NCI-H2171 (cell line): ENCODE data around the gene NCKAP5.

Experiments
- DNase-seq: peaks from one replicate; lab custom pipeline; 2025; lab: John Stamatoyannopoulos, UW

Gene NCKAP5

DNA sequence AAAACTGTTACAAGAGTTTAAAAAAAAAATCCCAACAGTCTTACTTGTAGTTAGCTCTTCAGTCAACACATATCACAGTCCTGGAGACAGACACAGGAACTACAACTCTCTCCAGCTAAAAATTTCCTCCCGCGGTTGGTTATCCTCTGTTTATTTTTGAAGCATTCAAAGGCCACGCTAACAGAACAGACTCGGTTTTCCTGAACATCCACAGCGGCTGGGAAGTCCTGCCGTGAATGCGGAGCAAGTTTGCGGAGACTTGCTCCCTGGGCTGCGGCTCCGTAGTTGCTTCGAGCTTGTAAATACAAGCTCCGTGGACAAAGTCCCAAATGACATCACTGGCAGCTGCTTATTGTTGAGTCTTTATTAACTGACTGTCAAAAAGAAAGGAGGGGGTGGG is at the start of gene NCKAP5:
TSS of gene NCKAP5 (minus strand) at position 292 of the 400 bp plus-strand sequence. CDS start 50,937 bp downstream, outside the sequence.
- no peak for DNase-seq

DNA sequence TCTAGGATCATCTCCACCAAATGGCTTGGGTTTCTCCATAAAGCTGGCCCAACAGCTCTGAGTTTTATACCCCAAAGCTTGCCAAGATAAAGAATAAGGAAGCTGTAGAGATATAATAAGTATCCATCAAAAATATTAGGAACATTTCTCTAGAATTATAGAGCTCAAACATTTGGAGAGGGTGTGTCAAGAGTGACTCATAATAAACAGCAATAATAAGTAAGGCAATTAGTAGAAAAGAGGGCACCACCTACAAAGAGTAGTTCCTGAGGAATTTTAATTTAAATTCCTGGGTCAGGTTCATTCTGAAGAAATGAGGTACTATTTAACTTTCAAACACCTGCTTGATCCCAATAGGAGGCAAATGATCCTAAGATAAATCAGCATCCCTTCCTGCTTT is 41.4 kb upstream of the NCKAP5 start:
- no peak for DNase-seq

DNA sequence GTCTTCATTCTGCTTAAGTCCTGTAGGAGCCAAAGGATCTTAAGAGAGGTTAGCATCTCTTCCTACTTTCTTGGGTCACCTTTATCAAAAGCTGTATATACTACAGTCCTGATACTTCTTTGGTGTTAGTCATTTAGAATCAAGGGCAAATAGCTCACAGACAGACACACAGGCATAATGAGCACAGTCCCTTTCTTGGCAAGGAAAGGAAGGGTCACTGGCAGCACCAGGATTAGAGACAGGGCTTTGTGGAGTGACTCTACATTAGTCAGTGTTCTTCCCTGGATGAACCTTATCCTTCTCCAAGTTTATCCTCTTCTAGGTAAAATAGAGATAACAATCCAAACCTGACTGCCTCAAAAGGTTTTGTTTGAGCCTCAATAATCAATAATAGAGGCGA is 40.0 kb upstream of the NCKAP5 start:
- no peak for DNase-seq

DNA sequence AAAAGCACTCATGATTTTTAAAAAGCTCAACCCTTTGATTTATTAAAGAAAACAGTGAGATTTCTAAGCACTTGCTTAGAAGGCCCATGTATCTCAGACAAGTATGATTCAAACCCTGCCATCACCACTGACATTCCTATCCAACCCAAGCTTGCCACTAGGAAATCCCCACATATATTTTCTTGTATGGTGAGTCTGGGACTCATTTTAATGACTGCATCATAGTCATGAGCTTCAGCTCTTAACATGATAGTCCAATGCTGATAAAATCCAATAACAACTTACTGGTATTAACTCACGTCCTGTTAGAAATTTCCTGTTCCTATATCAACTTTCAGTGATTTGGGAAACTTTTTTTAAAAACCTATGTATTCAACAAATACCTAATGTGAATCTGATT is 39.4 kb upstream of the NCKAP5 start:
- no peak for DNase-seq

DNA sequence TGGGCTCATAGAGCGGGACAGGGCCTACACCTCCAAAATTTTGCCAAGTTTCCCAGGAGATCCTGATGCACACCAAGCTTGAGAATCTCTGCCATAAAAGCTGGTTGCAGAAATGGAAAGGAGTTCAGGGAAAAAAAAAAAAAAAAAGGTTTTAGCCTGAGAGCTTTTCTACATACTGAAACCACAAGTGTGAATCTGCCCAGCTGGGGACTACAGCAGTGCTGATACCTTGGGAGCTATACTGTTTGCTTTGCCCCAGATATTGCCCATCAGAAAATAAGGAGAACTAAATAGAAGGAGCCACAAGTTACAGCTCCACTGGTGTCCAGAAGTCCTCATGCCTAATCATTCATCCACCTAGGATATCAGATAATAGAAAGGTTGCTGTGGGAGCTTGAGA is 38.4 kb upstream of the NCKAP5 start:
- DNase-seq, result no peak

DNA sequence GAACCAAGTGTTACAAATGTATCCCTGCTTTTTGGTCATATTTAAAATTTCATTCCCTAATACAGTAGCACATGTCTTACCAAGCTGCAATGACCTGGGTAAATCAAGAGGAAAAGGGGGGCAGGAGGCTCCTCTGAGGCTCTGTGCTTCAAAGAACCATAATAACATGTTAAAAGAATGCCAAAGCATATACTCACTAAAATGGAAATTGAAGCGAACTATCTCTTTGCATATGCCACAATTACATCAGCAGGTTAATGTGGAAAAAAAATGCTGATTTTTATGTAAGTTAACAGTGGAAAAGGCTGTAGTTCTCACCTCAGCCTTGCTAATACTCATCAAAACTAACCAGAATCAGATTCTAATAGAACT is 37.5 kb upstream of the NCKAP5 start:
- no peak for DNase-seq

DNA sequence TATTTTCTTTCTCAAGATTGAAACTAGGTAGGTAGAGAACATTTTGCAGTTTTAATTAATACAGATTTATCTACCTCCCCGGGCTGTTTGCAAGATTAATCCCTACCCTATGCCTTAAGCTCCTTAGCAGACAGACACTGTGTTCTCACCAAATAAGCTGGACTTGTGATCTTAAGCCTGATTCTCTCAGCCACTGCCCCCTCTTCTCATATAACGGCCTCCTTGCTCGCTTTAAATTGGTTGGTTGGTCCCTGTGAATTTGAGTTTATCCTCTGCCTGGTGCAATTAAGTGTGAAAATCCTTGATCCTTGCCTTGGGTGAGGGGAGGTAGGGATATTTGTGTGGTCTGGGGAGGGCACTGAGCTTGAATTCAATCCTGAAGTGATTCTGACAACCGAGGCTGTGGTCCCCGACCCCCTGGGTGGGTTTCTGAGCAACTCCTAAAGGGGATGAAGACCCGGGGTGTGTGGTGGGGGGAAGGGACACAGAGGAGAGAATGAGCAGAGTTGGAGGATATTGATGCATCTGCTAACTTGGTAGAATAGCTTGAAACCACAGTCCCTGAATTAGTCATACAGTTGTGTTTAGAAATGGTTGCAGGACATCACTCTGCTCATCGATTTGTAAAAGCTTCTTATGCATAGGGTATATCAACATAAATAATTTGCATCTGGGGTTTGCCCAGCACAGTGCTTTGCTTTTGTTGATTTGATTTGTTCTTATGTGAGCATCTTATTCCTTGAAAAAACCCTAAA is 36.9 kb upstream of the NCKAP5 start:
- DNase-seq, result no peak

DNA sequence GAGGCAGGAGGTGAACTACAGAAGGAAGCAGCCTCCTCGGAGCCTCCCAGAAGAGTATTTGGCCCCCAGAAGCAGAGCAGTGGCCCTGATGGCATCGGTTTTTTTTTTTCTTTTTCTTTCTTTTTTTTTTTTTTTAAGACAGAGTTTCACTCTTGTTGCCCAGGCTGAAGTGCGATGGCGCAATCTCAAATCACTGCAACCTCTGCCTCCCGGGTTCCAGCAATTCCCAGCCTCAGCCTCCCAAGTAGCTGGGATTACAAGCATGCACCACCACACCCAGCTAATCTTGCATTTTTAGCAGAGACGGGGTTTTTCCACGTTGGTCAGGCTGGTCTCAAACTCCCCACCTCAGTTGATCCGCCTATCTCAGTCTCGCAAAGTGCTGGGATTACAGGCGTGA is 34.8 kb upstream of the NCKAP5 start:
- DNase-seq, result no peak

DNA sequence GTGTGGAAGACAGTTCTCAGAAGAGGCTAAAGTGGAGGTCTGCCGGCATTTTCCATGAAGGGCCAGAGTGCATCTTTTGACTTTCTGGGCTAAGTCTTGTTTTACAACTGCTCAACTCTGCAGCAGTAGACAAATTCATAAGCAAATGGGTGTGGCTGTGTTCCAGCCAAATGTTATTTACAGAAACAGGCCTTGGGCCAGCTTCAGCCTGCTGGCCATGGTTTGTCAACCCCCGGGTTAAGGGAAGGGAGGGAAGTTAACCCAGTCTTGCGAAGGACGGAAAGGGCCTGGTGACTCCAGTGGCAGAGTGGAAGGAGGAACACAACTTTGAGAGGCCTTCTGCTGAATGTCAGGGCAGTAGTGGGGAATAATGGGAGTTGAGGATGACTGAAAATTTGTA is 34.3 kb upstream of the NCKAP5 start:
- DNase-seq, result no peak

DNA sequence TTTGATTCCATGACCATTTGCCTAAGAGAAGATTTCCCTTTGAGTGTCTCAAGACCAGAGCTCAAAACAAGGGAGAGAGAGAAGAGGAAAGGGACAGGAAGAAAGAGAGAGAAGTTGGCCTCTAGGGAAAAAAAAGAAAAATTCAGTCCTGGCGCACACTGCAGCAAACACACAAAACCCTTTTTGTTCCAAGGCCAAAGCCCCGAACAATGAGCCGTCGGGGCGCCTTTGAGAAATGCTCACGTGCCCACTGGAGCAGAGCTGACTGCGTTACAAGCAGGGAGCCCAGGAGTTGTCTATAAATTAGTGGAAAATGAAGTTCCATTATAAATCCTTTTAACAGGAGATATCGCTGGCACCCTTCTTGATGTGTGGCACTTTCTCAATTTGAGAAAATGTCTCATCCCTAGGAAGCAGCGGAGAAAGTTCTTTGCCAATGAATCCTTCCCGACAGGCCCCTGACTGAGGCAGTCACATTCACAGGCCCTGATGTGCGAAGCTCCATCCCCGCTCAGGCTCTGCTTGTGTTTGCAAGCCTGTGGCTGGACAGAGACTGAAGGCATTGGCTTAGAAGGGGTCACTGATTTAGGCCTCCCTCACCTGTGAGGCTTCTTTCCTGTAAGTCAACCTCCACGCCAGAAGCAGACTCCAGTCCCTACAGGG is 32.1 kb upstream of the NCKAP5 start:
- DNase-seq, result no peak

DNA sequence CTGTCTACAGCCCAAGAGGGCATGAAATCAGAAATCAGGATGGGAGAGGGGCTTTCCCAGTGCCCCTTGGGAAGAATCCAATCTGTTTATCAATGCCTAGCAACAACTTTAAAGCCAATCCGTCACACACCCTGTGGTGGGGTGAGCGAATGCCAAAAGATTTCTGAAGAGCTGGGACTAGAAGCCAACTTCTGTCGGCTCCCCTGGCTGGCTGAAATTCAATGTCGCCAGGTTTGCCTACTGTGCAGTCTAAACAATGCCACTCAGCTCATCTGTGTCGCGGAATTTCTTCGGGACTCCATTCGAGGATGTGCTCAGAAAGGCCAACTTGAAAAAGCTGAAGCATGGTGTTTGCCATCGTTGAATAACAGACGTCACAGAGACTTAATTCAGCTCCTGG is 31.5 kb upstream of the NCKAP5 start:
- no peak for DNase-seq

DNA sequence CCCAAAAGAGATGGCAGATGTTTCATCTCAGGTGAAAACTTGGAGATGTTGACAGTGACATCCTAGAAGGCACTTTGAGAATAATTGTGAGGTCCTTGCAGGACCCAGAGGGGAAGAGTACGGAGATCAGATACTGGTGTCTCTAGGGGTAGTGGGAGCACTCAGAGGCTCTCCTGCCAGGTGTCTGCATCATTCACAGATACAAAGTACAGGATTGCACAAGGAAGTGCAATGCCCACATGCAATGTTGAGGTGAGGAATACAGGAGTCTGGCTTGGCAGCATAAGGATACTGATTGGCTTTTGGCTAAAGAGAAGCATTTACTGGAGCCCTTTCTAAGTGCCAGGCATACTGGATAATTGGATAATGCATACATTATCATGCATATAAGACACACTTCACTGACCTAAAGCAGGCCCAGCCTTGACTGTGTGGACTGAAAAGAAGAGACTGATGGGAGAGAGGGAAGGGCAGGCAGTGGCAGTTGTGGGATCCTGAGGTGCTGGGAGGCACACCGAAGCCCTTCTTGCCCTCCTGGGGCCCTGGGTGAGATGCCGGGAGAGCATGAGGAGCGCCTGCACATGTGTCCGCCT is 31.0 kb upstream of the NCKAP5 start:
- DNase-seq, result no peak

DNA sequence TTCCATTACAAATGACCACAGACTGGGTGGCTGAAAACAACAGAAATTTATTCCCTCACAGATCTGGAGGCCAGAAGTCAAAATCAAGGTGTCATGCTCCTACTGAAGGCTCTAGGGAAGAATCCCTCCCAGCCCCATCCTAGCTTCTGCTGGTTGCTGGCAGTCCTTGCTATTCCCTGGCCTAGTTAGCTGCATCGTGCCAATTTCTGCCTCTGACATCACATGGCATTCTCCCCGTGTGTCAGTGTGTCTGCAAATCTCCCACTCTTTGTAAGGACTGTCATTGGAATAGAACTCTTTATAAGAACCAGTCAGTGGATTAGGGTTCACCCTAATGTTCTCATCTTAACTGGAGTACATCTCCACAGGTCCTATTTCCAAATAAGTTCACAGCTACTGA is 30.5 kb upstream of the NCKAP5 start:
- DNase-seq, result no peak

DNA sequence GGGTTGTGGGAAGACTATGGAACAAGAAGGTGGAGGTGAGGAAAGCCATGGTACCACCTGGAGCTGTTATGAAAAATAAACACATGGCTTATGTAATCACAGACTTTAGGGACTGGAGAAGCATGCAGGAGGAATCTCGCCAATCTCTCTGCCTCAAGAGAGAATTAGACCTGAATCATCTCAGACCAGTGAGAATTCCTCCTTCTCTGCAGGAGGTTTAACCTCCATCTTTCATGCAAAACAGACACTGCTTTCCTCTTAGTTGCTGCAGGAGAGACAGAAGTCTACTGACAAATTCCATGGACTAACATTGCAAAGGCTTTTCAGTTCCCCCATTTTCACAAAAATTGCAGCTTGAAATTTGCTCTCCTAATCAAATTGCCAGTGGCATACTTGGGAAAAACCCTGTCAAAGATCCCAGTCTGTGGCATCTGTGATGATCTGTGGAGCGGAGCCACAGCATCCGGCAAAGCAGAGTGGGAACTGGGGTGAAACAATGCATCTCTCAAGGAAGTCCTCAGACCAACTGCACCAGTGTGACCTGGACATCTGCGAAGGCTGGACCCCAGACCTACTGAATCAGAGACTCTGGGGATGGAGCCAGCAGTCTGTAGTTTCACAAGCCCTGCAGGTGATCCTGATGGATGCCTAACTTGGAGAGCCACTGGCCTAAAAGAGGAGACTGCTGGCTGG is 28.6 kb upstream of the NCKAP5 start:
- no peak for DNase-seq

DNA sequence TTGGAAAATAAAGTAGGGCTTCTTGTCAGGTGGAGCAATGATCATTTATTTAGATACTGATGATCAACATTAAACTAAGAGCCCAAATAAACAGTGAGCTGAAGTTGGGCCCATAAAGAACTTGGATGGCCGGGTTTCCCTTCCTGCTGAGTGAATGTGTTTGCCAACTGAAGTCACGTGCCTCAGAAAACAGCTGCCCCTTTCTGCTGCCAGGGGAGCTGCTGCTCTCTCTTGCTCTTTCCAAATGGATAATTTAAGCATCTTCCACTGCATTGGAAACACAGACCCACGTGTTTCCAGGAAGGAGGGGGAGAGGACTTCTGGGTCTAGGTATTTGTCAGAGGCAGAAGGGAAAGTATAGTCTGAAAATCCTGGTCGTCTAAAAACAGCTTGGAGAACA is 22.9 kb upstream of the NCKAP5 start:
- DNase-seq, result peak; percentile 5

DNA sequence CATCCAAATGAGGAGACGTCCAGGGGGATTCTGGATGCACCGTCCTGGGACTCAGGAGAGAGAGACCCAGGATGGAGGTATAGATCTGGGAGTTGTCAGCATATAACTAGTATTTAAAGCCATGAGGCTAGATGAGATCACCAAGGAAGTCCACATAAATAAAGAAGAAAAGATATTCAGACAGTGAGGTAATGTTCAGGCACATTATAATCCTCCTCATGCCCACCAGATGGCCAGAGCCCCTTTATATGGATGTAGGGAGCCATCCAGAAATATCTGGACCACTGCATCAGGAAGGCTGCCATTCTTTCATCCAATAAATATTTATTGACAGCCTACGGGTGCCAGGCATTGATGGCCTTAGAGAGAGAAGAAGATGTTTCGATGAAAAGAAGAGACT is 21.2 kb upstream of the NCKAP5 start:
- no peak for DNase-seq

DNA sequence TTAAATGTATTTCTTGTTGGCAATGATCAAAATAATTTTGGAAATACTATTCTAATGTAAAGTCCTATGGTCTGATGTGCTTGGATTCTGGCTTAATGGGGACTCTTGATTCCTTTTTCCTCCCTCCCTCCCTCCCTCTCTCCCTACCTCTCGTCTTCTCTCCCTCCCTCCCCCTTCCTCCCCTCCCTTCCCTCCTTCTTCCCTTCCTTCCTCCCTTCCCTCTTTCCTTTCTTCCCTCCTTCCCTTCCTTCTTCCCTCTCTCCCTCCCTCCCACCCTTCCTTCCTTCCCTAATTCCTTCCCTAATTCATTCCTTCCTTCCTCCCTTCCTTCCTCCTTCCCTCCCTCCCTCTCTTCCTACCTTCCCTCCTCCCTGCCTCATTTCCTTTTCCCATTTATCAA is 19.9 kb upstream of the NCKAP5 start:
- DNase-seq, result no peak

DNA sequence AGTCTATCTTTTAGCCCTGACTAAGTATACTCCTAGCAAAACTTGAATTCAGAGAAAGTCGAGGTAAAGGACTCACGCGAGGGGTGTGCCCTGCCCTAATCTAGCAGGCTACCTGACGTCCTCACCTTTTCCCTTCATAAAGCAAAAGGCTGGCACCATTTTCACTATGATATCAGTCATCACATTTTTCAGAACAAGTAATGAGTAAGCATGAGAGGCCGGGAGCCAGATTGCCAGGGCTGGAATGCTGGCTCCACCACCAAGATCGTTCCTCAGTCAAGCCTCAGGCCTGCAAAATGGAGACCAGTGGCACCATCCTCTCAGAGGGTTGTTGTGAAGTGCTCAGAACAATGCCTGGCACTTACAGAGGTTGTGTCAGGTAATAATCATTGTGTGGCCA is 18.7 kb upstream of the NCKAP5 start:
- DNase-seq, result no peak

DNA sequence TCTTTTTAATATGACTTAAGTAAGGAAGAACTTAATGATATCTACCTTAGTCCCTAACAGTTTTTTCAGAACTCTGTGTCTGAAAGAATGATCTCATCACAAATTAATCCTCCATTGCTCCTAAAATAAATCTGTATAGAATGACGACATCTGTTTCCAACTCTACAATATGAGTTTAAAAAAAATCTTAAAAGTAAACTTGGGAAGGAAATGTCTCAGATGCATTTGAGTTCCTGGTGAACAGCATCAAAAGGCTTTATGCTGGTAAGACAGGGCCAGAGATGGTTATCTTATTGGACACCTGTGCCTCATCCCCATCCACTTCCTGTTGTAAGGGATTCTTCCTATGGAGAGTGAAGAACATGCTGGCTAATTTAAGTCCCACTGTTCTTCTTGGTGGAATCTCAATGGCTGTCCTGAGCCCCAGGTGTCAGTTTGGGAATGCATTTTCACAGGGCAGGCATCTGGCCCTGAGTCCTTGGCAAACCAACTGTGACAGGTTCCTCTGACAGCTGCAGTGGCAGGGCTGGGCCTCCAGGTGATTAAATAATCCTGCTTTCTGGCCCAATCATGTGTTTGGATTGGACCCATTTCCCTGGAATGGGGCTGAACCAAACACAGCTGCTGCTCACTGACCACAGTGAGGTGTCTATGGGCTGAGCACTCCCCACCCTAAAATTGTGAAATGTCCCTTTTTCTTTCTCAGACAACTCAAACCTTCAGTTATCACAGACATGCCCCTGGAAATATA is 12.9 kb upstream of the NCKAP5 start:
- no peak for DNase-seq

DNA sequence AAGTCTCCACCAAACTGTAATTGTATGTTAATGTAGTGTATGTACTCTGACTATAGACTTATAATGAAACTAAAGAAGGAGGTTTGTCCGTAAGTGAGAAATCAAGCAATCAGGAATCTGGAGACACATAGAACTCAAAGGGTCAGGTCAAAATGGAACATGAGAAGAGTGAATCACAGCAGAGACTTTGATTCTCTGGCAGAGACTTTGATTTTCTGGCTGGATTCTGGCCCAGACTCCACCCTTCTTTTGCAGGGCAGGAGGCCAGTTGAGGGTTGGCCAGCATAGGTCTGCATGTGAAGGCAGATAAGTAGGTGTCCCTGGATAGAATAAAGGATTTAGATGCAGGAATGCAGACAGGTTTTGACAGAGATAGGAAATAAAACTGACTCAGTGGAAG is 11.0 kb upstream of the NCKAP5 start:
- no peak for DNase-seq

DNA sequence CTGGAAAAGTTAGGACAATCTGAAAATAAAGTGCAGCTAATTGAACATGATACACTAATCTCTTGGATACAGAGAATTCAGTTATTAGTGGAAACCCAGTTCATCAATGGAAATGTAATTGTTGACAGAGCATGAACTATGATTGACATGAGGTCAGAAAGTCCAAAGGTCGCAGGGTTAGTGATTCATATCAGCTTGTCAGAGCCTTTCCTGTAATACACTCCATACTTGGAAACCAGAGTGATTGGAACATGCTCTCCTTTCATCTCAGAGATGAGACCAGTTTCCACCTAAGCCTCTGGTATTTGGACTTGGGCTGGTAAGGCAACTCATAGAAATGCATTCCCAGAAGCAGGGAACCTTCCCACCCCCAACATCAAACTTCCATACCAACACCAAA is 8.5 kb upstream of the NCKAP5 start:
- DNase-seq, result no peak

DNA sequence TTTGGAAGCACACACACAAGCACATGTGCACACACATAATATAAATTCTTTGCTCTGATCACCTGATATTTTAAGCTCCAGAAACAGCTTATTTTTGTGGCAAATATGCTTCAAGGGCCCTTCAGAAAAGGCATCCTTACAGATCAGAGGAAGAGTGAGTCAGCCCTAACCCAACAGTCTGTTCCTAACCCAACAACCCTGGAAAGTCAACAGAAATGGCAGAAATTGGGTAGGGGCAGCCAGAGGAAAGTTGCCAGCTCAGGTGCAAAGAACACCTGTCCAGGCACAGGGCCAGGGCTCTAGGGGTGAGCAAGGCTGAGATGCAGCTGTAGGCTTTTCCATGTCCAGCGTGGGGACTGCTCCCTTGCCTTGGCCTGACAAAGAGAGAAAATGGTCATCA is 6.4 kb upstream of the NCKAP5 start:
- no peak for DNase-seq
